Skeletal muscle tissue (tissue), 5 donors: ENCODE data around the gene TERB2. TPM values are rescaled to one million over a fixed set of nuclear protein-coding genes. Genes with fewer than 3 reads are reported as not detected.
"Not testable (repeated sequence)": the region's sequence is repeated elsewhere in the genome, so short reads cannot be mapped to it uniquely, and the experiment has no call there.

Experiments used
- H3K27ac ChIP-seq: one replicate; pipeline ENCODE4 v1.7.0; 2013; ENCODE audit warnings: mild to moderate bottlenecking, low read depth, low read length, inconsistent platforms
- H3K27me3 ChIP-seq, 3 donors: one replicate each; pipeline ENCODE4 v1.7.0; 2013; ENCODE audit warnings: low read length in 3 of 3; ENCODE audit not compliant: control insufficient read depth in 3 of 3, insufficient read depth in 3 of 3
- H3K36me3 ChIP-seq, 3 donors: one replicate each; pipeline ENCODE4 v1.7.0; 2013; ENCODE audit warnings: low read length in 3 of 3; ENCODE audit not compliant: control insufficient read depth in 3 of 3, insufficient read depth in 3 of 3
- H3K4me1 ChIP-seq, 3 donors: one replicate each; pipeline ENCODE4 v1.7.0; 2013; ENCODE audit warnings: low read length in 3 of 3, mild to moderate bottlenecking in 3 of 3; ENCODE audit not compliant: control insufficient read depth in 3 of 3, insufficient read depth in 3 of 3
- H3K4me3 ChIP-seq, 3 donors: one replicate each; pipeline ENCODE4 v1.7.0; 2013; ENCODE audit warnings: low read length in 3 of 3
- H3K9ac ChIP-seq, 3 donors: one replicate each; pipeline ENCODE4 v1.7.0; 2013; ENCODE audit warnings: low read length in 3 of 3, mild to moderate bottlenecking in 3 of 3, moderate library complexity in 2 of 3, low read depth in 1 of 3
- H3K9me3 ChIP-seq, 3 donors: one replicate each; pipeline ENCODE4 v1.7.0; 2013; ENCODE audit warnings: low read length in 3 of 3; ENCODE audit not compliant: control insufficient read depth in 3 of 3
- small RNA-seq: library from RNA; depleted of rRNA; stranded (forward); fragments of <200 nt; gene quantifications from one replicate; pipeline ENCODE3, GENCODE V24; 2014
- total RNA-seq: library from RNA; depleted of rRNA; stranded (reverse); fragments of >200 nt; gene quantifications from one replicate; pipeline ENCODE4 v1.2.3, GENCODE V29; 2014
- donor health status: Osteomylitis.

The TERB2 gene
- total RNA-seq, 1 donor from 2014 or later = not detected

DNA sequence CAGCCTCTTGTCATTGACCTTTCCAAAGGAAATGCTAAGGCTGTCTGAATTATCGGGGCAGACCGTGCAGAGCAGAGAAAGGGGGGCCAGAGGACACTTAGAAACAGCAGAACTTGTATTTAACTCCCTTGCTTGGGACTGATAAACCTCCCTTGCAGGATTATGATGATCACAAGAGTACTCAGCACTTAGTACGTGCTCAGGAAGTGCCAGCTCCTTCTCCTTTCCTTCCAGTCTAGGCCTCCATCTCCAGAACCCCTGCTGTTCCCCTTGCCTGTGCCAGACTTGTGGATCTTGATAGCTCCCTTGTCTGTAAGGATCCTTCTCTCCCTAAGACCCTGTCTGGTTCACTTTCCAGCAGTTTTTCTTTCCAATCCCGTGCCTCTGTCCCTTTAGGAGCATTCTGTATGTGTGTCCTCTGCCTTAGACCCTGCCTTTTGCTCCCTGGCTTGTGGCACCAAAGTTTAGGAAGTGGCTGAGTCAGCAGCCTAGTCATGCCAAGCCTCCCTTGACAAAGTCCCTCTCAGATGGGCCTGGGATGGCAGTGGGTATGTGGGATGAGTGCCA lies 67.3 kb downstream of the TERB2 start:
- Histone ChIP-seq H3K4me1 (peaks cover 12 to 18% (median 13%) of the 10 kb centered on the region in 3 donors), H3K36me3 (no peaks in the 10 kb centered on the region), H3K9me3 (no peaks in the 10 kb centered on the region), H3K4me3 (peak overlapping the region; percentile 79 to 91 (median 91)), H3K9ac (peak overlapping the region; percentile 75 to 88 (median 84)), H3K27ac (no peak overlapping the region), H3K27me3 (no peaks in the 10 kb centered on the region)

GRCh38 chr15:45024649-45025048 lies 68.2 kb downstream of the TERB2 start:
- H3K9me3 ChIP-seq, H3K27ac ChIP-seq, H3K36me3 ChIP-seq, H3K27me3 ChIP-seq, H3K9ac ChIP-seq, H3K4me3 ChIP-seq: not testable (repeated sequence)
- H3K4me1 ChIP-seq = peaks cover 12 to 18% (median 13%) of the 10 kb centered on the region in 3 donors

DNA sequence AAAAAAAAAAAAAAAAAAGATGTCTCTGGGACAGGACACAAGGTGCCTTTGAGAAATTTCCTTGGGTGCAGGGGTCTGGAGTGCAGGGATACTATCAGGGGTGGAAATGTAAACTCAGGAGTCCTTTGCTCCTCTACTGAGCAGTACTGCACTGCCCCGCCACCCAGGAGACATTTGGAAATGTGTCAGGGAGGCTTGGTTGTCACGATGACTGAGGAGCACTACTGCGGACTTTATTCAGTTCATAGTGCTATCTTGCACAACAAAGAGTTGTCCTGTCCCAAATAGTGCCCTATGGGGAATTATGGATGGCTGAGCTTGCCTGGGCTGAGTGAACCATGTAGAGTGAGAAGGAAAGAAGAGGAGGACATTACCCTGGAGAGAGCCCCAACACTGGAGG lies 69.1 kb downstream of the TERB2 start:
- not testable (repeated sequence) for H3K27ac ChIP-seq, H3K27me3 ChIP-seq, H3K9ac ChIP-seq, H3K9me3 ChIP-seq, H3K36me3 ChIP-seq, H3K4me3 ChIP-seq
- peaks cover 12 to 18% (median 13%) of the 10 kb centered on the region in 3 donors for H3K4me1 ChIP-seq

- no peak overlapping the region for H3K4me3 ChIP-seq
- no peaks in the 10 kb centered on the region for H3K27me3 ChIP-seq
- H3K9ac ChIP-seq = no peak overlapping the region
- H3K9me3 ChIP-seq = no peaks in the 10 kb centered on the region
- H3K4me1 ChIP-seq = peaks cover 12 to 18% (median 13%) of the 10 kb centered on the region in 3 donors
- peaks cover 0 to 3% (median 0%) of the 10 kb centered on the region in 3 donors for H3K36me3 ChIP-seq
- H3K27ac ChIP-seq = no peak overlapping the region
Measured at GRCh38 chr15:45026651-45027190, 70.2 kb downstream of the TERB2 start.

DNA sequence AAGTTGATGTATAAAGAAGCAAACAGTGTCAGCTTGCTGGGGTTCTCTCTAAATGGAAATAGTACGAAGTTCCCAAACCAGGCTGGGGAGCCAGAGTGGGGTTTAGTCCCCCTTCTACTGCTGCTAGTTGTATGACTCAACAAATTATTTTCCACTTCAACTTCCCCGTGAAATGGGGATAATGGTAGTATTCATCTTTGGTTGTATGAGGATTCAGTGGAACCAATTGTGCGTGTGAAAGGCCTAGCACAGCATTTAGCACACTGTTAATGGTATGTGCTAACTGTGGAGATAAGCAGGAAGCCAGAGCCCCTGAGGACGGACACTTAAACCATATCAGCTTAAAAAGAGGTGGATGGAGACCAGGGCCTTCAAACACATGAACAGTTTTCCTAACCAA lies 70.7 kb downstream of the TERB2 start:
- Histone ChIP-seq H3K4me1 (peaks cover 12 to 18% (median 13%) of the 10 kb centered on the region in 3 donors), H3K9me3 (no peaks in the 10 kb centered on the region), H3K27ac (no peak overlapping the region), H3K36me3 (peaks cover 0 to 3% (median 0%) of the 10 kb centered on the region in 3 donors), H3K9ac (no peak overlapping the region), H3K4me3 (no peak overlapping the region), H3K27me3 (no peaks in the 10 kb centered on the region)

Small RNAs within 50 kb of the gene (small RNA-seq; reads per million reads assigned to genes)
- gene RNU1-78P = not detected
- not detected for gene RNU6-1108P
- gene RNU6-1332P = not detected
- gene RNU6-966P = not detected

Other genes starting within 250 kb of the TERB2 start
- 2.6 TPM for gene PATL2, start 245.4 kb upstream of the TERB2 start, total RNA-seq
- gene B2M, start 245.2 kb upstream of the TERB2 start, total RNA-seq = 876 TPM
- 16.7 TPM for gene TRIM69, start 220.2 kb upstream of the TERB2 start, total RNA-seq
- 1.6 TPM for gene SORD, start 66.5 kb downstream of the TERB2 start, total RNA-seq
- gene DUOX2, start 157.5 kb downstream of the TERB2 start, total RNA-seq = under 0.01 TPM
- not detected for gene DUOXA2, start 157.6 kb downstream of the TERB2 start, total RNA-seq
- not detected for gene DUOXA1, start 173.2 kb downstream of the TERB2 start, total RNA-seq
- under 0.01 TPM for gene DUOX1, start 173.3 kb downstream of the TERB2 start, total RNA-seq
- gene SHF, start 231.3 kb downstream of the TERB2 start, total RNA-seq = 8.4 TPM